Measurements from ENCODE around the gene MYLIP. TPM values are rescaled to one million over a fixed set of nuclear protein-coding genes. Genes with fewer than 3 reads are reported as not detected.

Gene MYLIP
- total and polyA plus RNA-seq, 2 of the 13 experiments (the other 11 are each of a cell fraction or from before 2014, with no cell fraction given): 3.4 to 10.8 TPM

DNA sequence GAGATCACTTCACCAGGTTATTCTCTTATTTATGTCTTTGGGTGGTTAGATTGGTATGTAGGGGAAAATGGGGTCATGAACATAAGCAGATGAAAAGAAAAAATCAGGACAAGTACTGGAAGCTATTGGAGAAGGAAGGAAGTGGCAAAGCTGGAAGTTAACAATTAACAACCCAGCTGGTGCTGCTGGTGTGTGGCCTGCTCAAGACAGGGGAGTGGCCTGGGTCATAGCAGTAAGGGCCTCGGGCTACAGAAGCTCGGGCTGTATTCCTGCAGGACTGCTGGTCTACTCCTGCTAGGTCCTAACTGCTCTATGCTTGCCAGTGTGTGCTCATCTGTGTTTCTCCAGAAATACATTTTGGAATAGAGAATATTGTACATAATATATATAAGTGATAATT lies 19.6 kb downstream of the MYLIP start:
- Histone ChIP-seq H3K79me2 (ENCODE audit: insufficient read depth, low read length) (no peaks in the 10 kb centered on the region), H3K4me1 (ENCODE audit: insufficient read depth, low read length) (no peaks in the 10 kb centered on the region), H3K4me3 (replicated peaks in 1 of 3; ENCODE audit: insufficient read depth in 1 of 3, low read depth in 2 of 3, low read length in 3 of 3) (no peak overlapping the region), H2AFZ (ENCODE audit: low read length) (no peak overlapping the region), H4K20me1 (ENCODE audit: insufficient read depth, low read length) (no peaks in the 10 kb centered on the region), H3K36me3 (replicated peaks in 1 of 2; ENCODE audit: control insufficient read depth in 1 of 2, insufficient read depth in 2 of 2, low read length in 2 of 2) (peaks cover 6 to 25% of the 10 kb centered on the region in 2 experiments), H3K27me3 (ENCODE audit: control insufficient read depth in 1 of 2, insufficient read depth in 2 of 2, low read length in 2 of 2) (no peaks in the 10 kb centered on the region), H3K9me3 (ENCODE audit: low read length) (no peaks in the 10 kb centered on the region), H3K4me2 (ENCODE audit: low read depth, low read length) (no peak overlapping the region), H3K27ac (ENCODE audit: extremely low read length, insufficient read depth, low read length) (no peak overlapping the region), H3K9ac (ENCODE audit: insufficient read depth, low read depth, low read length) (no peak overlapping the region)
- intact Hi-C loops (cut with micrococcal nuclease; ENCODE audit: unreplicated experiment): no loop called here
- in situ Hi-C loops (cut with HindIII; ENCODE audit: extremely low pct_ligation_motif_present, low pct_unique_long_range_greater_than_20kb): no loop called here
- ChIA-PET CTCF (ENCODE audit: low intra/inter-chr PET ratio, low total read pairs) (no interaction called here), POLR2A (no interaction called here)
- DNase-seq (ENCODE audit: low spot score) (peak; percentile 32), FAIRE-seq (no peak), ATAC-seq (peak; percentile 75)
- BruUV-seq (replicated peaks): no TSS peak
- WGBS (ENCODE audit: low lambda C conversion rate): 53% methylated on average over 2 of the region's 2 CpGs
- TF ChIP-seq, protein P1, sequence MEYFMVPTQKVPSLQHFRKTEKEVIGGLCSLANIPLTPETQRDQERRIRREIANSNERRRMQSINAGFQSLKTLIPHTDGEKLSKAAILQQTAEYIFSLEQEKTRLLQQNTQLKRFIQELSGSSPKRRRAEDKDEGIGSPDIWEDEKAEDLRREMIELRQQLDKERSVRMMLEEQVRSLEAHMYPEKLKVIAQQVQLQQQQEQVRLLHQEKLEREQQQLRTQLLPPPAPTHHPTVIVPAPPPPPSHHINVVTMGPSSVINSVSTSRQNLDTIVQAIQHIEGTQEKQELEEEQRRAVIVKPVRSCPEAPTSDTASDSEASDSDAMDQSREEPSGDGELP (IDR thresholded peaks at IDR 0.05; ENCODE audit: borderline replicate concordance, low read depth): peak; percentile 84; the same call in 1 of the 2 replicates
- TF ChIP-seq, protein P2, sequence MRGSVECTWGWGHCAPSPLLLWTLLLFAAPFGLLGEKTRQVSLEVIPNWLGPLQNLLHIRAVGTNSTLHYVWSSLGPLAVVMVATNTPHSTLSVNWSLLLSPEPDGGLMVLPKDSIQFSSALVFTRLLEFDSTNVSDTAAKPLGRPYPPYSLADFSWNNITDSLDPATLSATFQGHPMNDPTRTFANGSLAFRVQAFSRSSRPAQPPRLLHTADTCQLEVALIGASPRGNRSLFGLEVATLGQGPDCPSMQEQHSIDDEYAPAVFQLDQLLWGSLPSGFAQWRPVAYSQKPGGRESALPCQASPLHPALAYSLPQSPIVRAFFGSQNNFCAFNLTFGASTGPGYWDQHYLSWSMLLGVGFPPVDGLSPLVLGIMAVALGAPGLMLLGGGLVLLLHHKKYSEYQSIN (CRISPR knock-in tag; IDR thresholded peaks at IDR 0.05; ENCODE audit: borderline replicate concordance): no peak
- TF ChIP-seq ONECUT2 (CRISPR knock-in tag; IDR thresholded peaks at IDR 0.05) (no peak), PHF8 (CRISPR knock-in tag; IDR thresholded peaks at IDR 0.05) (no peak), EEA1 (CRISPR knock-in tag; IDR thresholded peaks at IDR 0.05; ENCODE audit: borderline replicate concordance) (no peak), RBM39 (IDR thresholded peaks at IDR 0.05; ENCODE audit: low read depth, low read length, poor library complexity, severe bottlenecking) (no peak), ZNF543 (CRISPR knock-in tag; IDR thresholded peaks at IDR 0.05) (no peak), ZSCAN20 (CRISPR knock-in tag; IDR thresholded peaks at IDR 0.05; ENCODE audit: borderline replicate concordance) (no peak), ZNF629 (CRISPR knock-in tag; conservative IDR thresholded peaks at IDR 0.05) (no peak)
- TF ChIP-seq, protein P3, sequence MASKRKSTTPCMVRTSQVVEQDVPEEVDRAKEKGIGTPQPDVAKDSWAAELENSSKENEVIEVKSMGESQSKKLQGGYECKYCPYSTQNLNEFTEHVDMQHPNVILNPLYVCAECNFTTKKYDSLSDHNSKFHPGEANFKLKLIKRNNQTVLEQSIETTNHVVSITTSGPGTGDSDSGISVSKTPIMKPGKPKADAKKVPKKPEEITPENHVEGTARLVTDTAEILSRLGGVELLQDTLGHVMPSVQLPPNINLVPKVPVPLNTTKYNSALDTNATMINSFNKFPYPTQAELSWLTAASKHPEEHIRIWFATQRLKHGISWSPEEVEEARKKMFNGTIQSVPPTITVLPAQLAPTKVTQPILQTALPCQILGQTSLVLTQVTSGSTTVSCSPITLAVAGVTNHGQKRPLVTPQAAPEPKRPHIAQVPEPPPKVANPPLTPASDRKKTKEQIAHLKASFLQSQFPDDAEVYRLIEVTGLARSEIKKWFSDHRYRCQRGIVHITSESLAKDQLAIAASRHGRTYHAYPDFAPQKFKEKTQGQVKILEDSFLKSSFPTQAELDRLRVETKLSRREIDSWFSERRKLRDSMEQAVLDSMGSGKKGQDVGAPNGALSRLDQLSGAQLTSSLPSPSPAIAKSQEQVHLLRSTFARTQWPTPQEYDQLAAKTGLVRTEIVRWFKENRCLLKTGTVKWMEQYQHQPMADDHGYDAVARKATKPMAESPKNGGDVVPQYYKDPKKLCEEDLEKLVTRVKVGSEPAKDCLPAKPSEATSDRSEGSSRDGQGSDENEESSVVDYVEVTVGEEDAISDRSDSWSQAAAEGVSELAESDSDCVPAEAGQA (IDR thresholded peaks at IDR 0.05; ENCODE audit: low read depth): no peak
- TF ChIP-seq, protein P3 (CRISPR knock-in tag; IDR thresholded peaks at IDR 0.05; ENCODE audit: borderline replicate concordance): no peak
- TF ChIP-seq, protein P4, sequence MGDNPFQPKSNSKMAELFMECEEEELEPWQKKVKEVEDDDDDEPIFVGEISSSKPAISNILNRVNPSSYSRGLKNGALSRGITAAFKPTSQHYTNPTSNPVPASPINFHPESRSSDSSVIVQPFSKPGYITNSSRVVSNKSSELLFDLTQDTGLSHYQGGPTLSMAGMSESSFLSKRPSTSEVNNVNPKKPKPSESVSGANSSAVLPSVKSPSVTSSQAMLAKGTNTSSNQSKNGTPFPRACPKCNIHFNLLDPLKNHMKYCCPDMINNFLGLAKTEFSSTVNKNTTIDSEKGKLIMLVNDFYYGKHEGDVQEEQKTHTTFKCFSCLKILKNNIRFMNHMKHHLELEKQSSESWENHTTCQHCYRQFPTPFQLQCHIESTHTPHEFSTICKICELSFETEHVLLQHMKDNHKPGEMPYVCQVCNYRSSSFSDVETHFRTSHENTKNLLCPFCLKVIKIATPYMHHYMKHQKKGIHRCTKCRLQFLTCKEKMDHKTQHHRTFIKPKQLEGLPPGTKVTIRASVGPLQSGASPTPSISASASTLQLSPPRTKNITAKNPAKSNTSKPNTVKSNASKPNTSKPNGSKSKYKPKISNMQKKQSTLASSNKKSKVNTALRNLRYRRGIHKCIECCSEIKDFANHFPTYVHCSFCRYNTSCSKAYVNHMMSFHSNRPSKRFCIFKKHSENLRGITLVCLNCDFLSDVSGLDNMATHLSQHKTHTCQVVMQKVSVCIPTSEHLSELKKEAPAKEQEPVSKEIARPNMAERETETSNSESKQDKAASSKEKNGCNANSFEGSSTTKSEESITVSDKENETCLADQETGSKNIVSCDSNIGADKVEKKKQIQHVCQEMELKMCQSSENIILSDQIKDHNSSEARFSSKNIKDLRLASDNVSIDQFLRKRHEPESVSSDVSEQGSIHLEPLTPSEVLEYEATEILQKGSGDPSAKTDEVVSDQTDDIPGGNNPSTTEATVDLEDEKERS (CRISPR knock-in tag; IDR thresholded peaks at IDR 0.05): no peak
